HEK293 (cell line): ENCODE data around the gene ARPIN.

ENCODE experiments used
- CTCF ChIP-seq: fragments of 450-650 bp; formaldehyde crosslinking; IDR thresholded peaks from 2 replicates; pipeline ENCODE4 v1.5.1; 2016; ENCODE audit warnings: missing biosample characterization, missing genetic modification characterization
- GLI2 ChIP-seq: fragments of 450-650 bp; formaldehyde crosslinking; IDR thresholded peaks from 2 replicates; pipeline ENCODE4; 2017; ENCODE audit warnings: missing biosample characterization, missing genetic modification characterization, low read depth, borderline replicate concordance
- HOXA7 ChIP-seq: sonication (generic); formaldehyde crosslinking; IDR thresholded peaks from 2 replicates; pipeline ENCODE4 v1.8.1; 2022; ENCODE audit warnings: missing genetic modification reagents, borderline replicate concordance
- IKZF3 ChIP-seq: fragments of 450-650 bp; IDR thresholded peaks from 2 replicates; pipeline ENCODE4 v1.5.0; 2018; ENCODE audit warnings: missing biosample characterization, mild to moderate bottlenecking, missing genetic modification characterization, moderate library complexity
- KLF16 ChIP-seq: fragments of 450-650 bp; formaldehyde crosslinking; IDR thresholded peaks from 2 replicates; pipeline ENCODE4 v1.5.1; 2017; ENCODE audit warnings: missing biosample characterization, missing genetic modification characterization
- MEIS1 ChIP-seq: sonication (generic); formaldehyde crosslinking; IDR thresholded peaks from 2 replicates; pipeline ENCODE4 v1.8.1; 2022; ENCODE audit warnings: missing genetic modification reagents, mild to moderate bottlenecking, borderline replicate concordance
- PATZ1 ChIP-seq: fragments of 450-650 bp; formaldehyde crosslinking; IDR thresholded peaks from 2 replicates; pipeline ENCODE4 v1.5.1; 2016; ENCODE audit warnings: missing biosample characterization, missing genetic modification characterization
- SP2 ChIP-seq: fragments of 450-650 bp; formaldehyde crosslinking; IDR thresholded peaks from 2 replicates; pipeline ENCODE4 v1.5.1; 2016; ENCODE audit warnings: missing biosample characterization, missing genetic modification characterization
- YY1 ChIP-seq: fragments of 450-650 bp; formaldehyde crosslinking; IDR thresholded peaks from 2 replicates; pipeline ENCODE4 v1.5.1; 2018; ENCODE audit warnings: missing biosample characterization, missing genetic modification characterization
- ZBTB21 ChIP-seq: fragments of 450-650 bp; formaldehyde crosslinking; IDR thresholded peaks from 2 replicates; pipeline ENCODE4 v1.5.1; 2017; ENCODE audit warnings: missing biosample characterization, missing genetic modification characterization
- ZBTB7A ChIP-seq: fragments of 450-650 bp; formaldehyde crosslinking; IDR thresholded peaks from 2 replicates; pipeline ENCODE4 v1.5.1; 2016; ENCODE audit warnings: low read depth, missing biosample characterization, missing genetic modification characterization
- ZFHX2 ChIP-seq: fragments of 450-650 bp; formaldehyde crosslinking; conservative IDR thresholded peaks from 2 replicates; pipeline ENCODE4 v1.5.1; 2016; ENCODE audit warnings: missing biosample characterization, missing genetic modification characterization
- ZFP3 ChIP-seq: fragments of 450-650 bp; formaldehyde crosslinking; IDR thresholded peaks from 2 replicates; pipeline ENCODE4 v1.5.1; 2016; ENCODE audit warnings: low read depth, missing biosample characterization, missing genetic modification characterization
- ZNF112 ChIP-seq: fragments of 450-650 bp; formaldehyde crosslinking; IDR thresholded peaks from 2 replicates; pipeline ENCODE4 v1.5.0; 2017; ENCODE audit warnings: missing biosample characterization, missing genetic modification characterization
- ZNF174 ChIP-seq: fragments of 450-650 bp; formaldehyde crosslinking; IDR thresholded peaks from 2 replicates; pipeline ENCODE4 v1.5.0; 2017; ENCODE audit warnings: missing biosample characterization, mild to moderate bottlenecking, missing genetic modification characterization
- ZNF23 ChIP-seq: fragments of 450-650 bp; formaldehyde crosslinking; IDR thresholded peaks from 2 replicates; pipeline ENCODE4 v1.5.1; 2016; ENCODE audit warnings: missing biosample characterization, missing genetic modification characterization, borderline replicate concordance
- ZNF24 ChIP-seq: fragments of 450-650 bp; formaldehyde crosslinking; IDR thresholded peaks from 2 replicates; pipeline ENCODE4 v1.5.1; 2016; ENCODE audit warnings: missing biosample characterization, missing genetic modification characterization
- ZNF280C ChIP-seq: fragments of 450-650 bp; formaldehyde crosslinking; IDR thresholded peaks from 2 replicates; pipeline ENCODE4 v1.5.1; 2016; ENCODE audit warnings: missing biosample characterization, missing genetic modification characterization
- ZNF473 ChIP-seq: fragments of 450-650 bp; formaldehyde crosslinking; IDR thresholded peaks from 2 replicates; pipeline ENCODE4 v1.5.1; 2017; ENCODE audit warnings: missing biosample characterization, missing genetic modification characterization
- ZNF513 ChIP-seq: fragments of 450-650 bp; IDR thresholded peaks from 2 replicates; pipeline ENCODE4 v1.5.1; 2018; ENCODE audit warnings: missing biosample characterization, missing genetic modification characterization
- ZNF514 ChIP-seq: fragments of 450-650 bp; formaldehyde crosslinking; IDR thresholded peaks from 2 replicates; pipeline ENCODE4 v1.5.1; 2016; ENCODE audit warnings: missing biosample characterization, missing genetic modification characterization
- ZNF561 ChIP-seq: fragments of 450-650 bp; IDR thresholded peaks from 2 replicates; pipeline ENCODE4 v1.5.1; 2018; ENCODE audit warnings: missing biosample characterization, missing genetic modification characterization, borderline replicate concordance
- ZNF571 ChIP-seq: fragments of 450-650 bp; formaldehyde crosslinking; IDR thresholded peaks from 2 replicates; pipeline ENCODE4 v1.5.0; 2017; ENCODE audit warnings: missing biosample characterization, missing genetic modification characterization
- ZNF596 ChIP-seq: fragments of 450-650 bp; IDR thresholded peaks from 2 replicates; pipeline ENCODE4 v1.5.0; 2018; ENCODE audit warnings: missing biosample characterization, mild to moderate bottlenecking, missing genetic modification characterization, moderate library complexity
- ZNF626 ChIP-seq: fragments of 450-650 bp; sonication (Bioruptor Pico); formaldehyde crosslinking; IDR thresholded peaks from 2 replicates; pipeline ENCODE4 v1.5.1; 2018; ENCODE audit warnings: missing biosample characterization, missing genetic modification characterization, inconsistent platforms
- ZNF629 ChIP-seq: fragments of 450-650 bp; formaldehyde crosslinking; IDR thresholded peaks from 2 replicates; pipeline ENCODE4 v1.5.1; 2017; ENCODE audit warnings: missing biosample characterization, missing genetic modification characterization
- ZNF660 ChIP-seq: fragments of 450-650 bp; IDR thresholded peaks from 2 replicates; pipeline ENCODE4 v1.5.1; 2018; ENCODE audit warnings: missing biosample characterization, mild to moderate bottlenecking, missing genetic modification characterization
- ZNF670 ChIP-seq: fragments of 450-650 bp; formaldehyde crosslinking; IDR thresholded peaks from 2 replicates; pipeline ENCODE4 v1.5.1; 2016; ENCODE audit warnings: missing biosample characterization, missing genetic modification characterization, low read depth
- ZNF707 ChIP-seq: fragments of 450-650 bp; formaldehyde crosslinking; IDR thresholded peaks from 2 replicates; pipeline ENCODE4 v1.5.1; 2016; ENCODE audit warnings: missing biosample characterization, missing genetic modification characterization
- ZNF76 ChIP-seq: fragments of 450-650 bp; formaldehyde crosslinking; IDR thresholded peaks from 2 replicates; pipeline ENCODE4; 2016; ENCODE audit warnings: low read depth, missing biosample characterization, missing genetic modification characterization, borderline replicate concordance
- ZNF777 ChIP-seq: fragments of 450-650 bp; formaldehyde crosslinking; IDR thresholded peaks from 2 replicates; pipeline ENCODE4 v1.5.1; 2017; ENCODE audit warnings: missing biosample characterization, missing genetic modification characterization, borderline replicate concordance
- ZSCAN16 ChIP-seq: fragments of 450-650 bp; formaldehyde crosslinking; IDR thresholded peaks from 2 replicates; pipeline ENCODE4 v1.5.1; 2016; ENCODE audit warnings: missing biosample characterization, missing genetic modification characterization
- ZSCAN30 ChIP-seq: fragments of 450-650 bp; IDR thresholded peaks from 2 replicates; pipeline ENCODE4 v1.5.1; 2018; ENCODE audit warnings: missing biosample characterization, mild to moderate bottlenecking, missing genetic modification characterization, moderate library complexity

The ARPIN gene

GRCh38 chr15:89912674-89913396, at the start of gene ARPIN (continued):
- TF ChIP-seq HOXA7 (CRISPR knock-in tag) = no peak
- TF ChIP-seq ZFP3 = no peak
- TF ChIP-seq IKZF3 = peak; percentile 83
- no peak for TF ChIP-seq ZNF571 (tag by site-specific recombination)
- peak; percentile 32; the same call in 1 of the 2 replicates for TF ChIP-seq ZNF76 (tag by site-specific recombination)
- peak; percentile 45; the same call in 1 of the 2 replicates for TF ChIP-seq KLF16
- TF ChIP-seq GLI2 (tag by site-specific recombination) = no peak
- no peak for TF ChIP-seq ZNF626 (tag by site-specific recombination)
- TF ChIP-seq ZFHX2 (tag by site-specific recombination) = no peak
- no peak for TF ChIP-seq ZNF174 (tag by site-specific recombination)
- TF ChIP-seq ZNF707 (tag by site-specific recombination) = no peak
- no peak for TF ChIP-seq ZNF24 (tag by site-specific recombination)
- no peak for TF ChIP-seq ZNF23 (tag by site-specific recombination)
- 0 out of 2 replicates have a peak, but pooled peaks have one; percentile 39 for TF ChIP-seq PATZ1
- no peak for TF ChIP-seq ZNF112 (tag by site-specific recombination)
- TF ChIP-seq ZNF596 (tag by site-specific recombination) = no peak
- no peak for TF ChIP-seq ZBTB21
- TF ChIP-seq ZNF629 (tag by site-specific recombination) = no peak; the same call in 1 of the 2 replicates
- TF ChIP-seq ZNF561 = peak; percentile 51; the same call in 1 of the 2 replicates
- TF ChIP-seq ZSCAN16 (tag by site-specific recombination) = 0 out of 2 replicates have a peak, but pooled peaks have one; percentile 26
- no peak for TF ChIP-seq ZBTB7A
- peak; percentile 73; the same call in 1 of the 2 replicates for TF ChIP-seq YY1 (tag by site-specific recombination)
- TF ChIP-seq ZNF473 = no peak
- peak; percentile 79; the same call in 1 of the 2 replicates for TF ChIP-seq ZNF660 (tag by site-specific recombination)
- TF ChIP-seq ZSCAN30 (tag by site-specific recombination) = no peak
- peak; percentile 47; the same call in 1 of the 2 replicates for TF ChIP-seq CTCF
- TF ChIP-seq ZNF777 = no peak
- no peak for TF ChIP-seq MEIS1 (CRISPR knock-in tag)
- no peak for TF ChIP-seq ZNF513
- TF ChIP-seq ZNF670 (tag by site-specific recombination) = no peak
- no peak for TF ChIP-seq ZNF280C (tag by site-specific recombination)
- no peak for TF ChIP-seq ZNF514
- no peak for TF ChIP-seq SP2 (tag by site-specific recombination)
